Stimulated activated naive CD8-positive, alpha-beta T cell treated with anti-CD3 and anti-CD28 coated beads, Interleukin-15, Interleukin-2, amounts not matched to agents 100 U/mL and 50 U/mL, for 24 hours (primary cell): ENCODE data around the gene SPTLC2.
"Not testable (repeated sequence)": the region's sequence is repeated elsewhere in the genome, so short reads cannot be mapped to it uniquely, and the experiment has no call there.

Source experiments
- ATAC-seq: fragments of 150-1000 bp; cut with Tn5 transposase; one replicate; pipeline ENCODE4 v1.10.0; 2021
- DNase-seq: peaks from one replicate; pipeline ENCODE4 v3.0.0; 2021

Gene SPTLC2

GRCh38 chr14:77547512-77548180, 68.8 kb downstream of the SPTLC2 start:
- DNase-seq (no peak), ATAC-seq (no peak)

DNA sequence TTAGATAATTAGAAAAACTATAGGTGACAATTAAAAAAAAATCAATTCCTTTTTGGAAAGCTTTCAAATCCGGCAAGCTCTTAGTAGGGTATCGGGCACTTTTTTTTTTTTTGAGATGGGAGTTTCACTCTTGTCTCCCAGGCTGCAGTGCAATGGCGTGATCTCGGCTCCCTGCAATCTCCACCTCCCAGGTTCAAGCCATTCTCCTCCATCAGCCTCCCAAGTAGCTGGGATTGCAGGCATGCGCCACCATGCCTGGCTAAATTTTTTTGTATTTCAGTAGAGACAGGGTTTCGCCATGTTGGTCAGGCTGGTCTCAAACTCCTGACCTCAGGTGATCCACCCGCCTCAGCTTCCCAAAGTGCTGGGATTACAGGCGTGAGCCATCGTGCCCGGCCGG, 71.3 kb downstream of the SPTLC2 start:
- DNase-seq: not testable (repeated sequence)

GRCh38 chr14:77544571-77544970, 71.9 kb downstream of the SPTLC2 start:
- DNase-seq: no peak
- ATAC-seq: no peak

More for the DNA sequence above, 71.3 kb downstream of the SPTLC2 start:
- not testable (repeated sequence) for ATAC-seq

GRCh38 chr14:77543637-77544334, 72.7 kb downstream of the SPTLC2 start:
- DNase-seq (no peak), ATAC-seq (no peak)

GRCh38 chr14:77543240-77543551, 73.2 kb downstream of the SPTLC2 start:
- DNase-seq: no peak
- no peak for ATAC-seq

- no peak for ATAC-seq
- no peak for DNase-seq
Observed at GRCh38 chr14:77542421-77543239, 73.8 kb downstream of the SPTLC2 start.

DNA sequence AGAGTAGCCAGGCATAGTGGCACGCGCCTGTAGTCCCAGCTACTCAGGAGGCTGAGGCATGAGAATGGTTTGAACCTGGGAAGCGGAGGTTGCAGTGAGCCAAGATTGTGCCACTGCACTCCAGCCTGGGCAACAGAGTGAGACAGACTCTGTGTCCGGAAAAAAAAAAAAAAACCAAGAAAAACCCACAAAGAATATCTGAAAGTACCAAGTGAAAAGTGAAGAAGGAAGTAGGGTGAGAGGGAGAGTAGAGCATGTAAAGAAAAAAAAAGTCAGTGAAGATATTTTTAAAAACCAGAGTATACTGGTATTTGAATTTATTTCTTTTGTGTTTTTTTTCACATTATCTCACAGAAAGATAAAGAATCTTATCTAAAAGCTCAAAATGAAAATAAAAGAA, 74.5 kb downstream of the SPTLC2 start:
- no peak for ATAC-seq

DNA sequence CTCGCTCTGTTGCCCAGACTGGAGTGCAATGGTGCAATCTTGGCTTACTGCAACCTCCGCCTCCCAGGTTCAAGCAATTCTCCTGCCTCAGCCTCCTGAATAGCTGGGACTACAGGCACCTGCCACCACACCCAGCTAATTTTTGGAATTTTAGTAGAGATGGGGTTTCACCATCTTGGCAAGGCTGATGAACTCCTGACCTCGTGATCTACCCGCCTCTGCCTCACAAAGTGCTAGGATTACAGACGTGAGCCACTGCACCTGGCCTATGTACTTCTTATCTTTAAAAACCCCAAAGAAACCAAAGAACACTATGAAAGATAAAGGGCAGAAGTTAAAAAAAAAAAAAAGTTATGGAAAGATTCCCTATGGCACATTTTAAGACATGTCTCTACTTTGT, 79.5 kb downstream of the SPTLC2 start:
- DNase-seq: not testable (repeated sequence)

More for the DNA sequence above, 74.5 kb downstream of the SPTLC2 start:
- DNase-seq: no peak

DNA sequence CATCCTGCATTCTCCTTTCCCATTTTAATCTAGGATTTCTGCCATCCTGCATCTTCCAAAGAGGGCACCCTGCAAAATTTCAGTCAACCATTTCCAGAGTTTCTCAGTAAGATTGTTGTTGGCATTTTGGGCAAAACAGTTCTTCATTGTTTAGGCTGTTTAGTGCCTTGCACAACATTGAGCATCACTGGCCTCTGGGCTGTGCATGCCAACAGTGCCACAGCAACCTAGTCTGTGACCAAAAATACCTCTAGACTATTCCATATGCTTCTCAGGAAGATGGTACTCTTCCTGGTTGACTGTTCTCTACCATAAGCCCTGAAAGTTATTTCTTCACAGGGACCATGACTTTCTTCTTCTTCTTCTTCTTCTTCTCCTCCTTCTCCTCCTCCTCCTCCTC, 85.4 kb downstream of the SPTLC2 start:
- ATAC-seq (no peak), DNase-seq (no peak)

More for the DNA sequence above, 79.5 kb downstream of the SPTLC2 start:
- ATAC-seq: not testable (repeated sequence)

- no peak for DNase-seq
- ATAC-seq: no peak
Observed at GRCh38 chr14:77529963-77530362, 86.5 kb downstream of the SPTLC2 start.

DNA sequence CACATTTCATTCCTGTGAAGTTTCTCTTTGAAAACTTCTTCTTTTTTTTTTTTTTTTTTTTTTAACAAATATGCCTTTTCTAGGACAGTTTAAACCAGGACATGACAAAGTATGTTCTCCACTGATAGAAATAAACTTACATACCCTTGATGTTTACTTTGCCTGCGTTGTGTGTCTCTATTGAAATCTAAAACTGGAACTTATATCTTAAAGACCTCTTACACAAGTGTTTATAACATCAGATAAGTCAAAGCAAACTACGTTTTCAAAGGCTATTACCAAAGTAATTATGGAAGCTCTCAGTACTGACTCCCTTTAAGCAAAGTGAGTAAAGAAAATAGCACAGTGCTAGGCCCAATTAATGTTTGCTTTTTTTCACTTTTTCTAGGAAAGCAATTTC, 87.2 kb downstream of the SPTLC2 start:
- ATAC-seq: no peak
- no peak for DNase-seq

DNA sequence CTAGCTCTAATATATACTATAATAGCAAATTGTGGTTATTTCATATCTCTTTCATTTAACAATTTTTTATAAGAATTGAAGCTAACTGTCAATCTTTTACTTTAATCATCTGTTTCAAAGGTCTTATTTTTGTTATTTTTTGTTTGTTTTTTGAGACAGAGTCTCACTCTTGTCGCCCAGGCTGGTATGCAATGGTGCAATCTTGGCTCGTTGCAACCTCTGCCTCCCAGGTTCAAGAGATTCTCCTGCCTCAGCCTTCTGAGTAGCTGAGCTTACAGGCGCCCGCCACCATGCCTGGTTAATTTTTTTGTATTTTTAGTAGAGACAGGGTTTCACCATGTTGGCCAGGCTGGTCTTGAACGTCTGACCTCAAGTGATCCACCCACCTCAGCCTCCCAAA, 87.7 kb downstream of the SPTLC2 start:
- ATAC-seq, DNase-seq: not testable (repeated sequence)

DNA sequence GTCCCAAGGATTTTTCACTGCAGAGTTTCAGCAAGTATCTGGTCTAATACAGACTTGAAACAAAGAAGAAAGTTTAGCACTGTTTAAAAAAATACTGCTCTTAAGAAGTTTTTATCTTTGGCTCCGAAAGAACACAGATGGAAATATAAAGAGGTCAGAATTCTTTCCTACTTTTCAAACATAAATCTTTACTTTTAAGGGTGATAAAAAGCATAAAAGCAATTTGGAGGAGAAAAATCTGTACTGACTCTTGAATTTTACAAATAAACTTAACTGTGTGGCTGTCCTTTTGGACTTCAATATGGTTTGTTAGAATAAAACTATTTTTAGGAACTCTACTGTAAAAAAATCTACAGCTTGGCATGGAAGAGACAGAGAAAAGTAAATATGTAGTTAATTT, 90.2 kb downstream of the SPTLC2 start:
- ATAC-seq (no peak), DNase-seq (no peak)

DNA sequence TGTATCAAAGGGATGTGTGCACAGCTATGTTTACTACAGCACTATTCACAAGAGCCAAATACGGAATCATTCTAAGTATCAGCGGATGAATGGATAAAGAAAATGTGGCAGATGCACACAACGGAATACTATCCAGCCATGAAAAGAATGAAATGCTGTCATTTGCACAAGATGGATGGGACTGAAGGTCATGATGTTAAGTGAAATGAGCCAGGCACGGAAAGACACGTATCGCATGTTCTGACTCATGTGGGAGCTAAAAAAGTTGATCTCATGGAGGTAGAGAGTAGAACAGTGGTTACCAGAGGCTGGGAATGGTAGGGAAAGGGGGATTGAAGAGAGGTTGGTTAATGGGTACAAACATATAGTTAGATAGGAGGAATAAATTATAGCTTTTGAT, 91.9 kb downstream of the SPTLC2 start:
- no peak for ATAC-seq
- no peak for DNase-seq

DNA sequence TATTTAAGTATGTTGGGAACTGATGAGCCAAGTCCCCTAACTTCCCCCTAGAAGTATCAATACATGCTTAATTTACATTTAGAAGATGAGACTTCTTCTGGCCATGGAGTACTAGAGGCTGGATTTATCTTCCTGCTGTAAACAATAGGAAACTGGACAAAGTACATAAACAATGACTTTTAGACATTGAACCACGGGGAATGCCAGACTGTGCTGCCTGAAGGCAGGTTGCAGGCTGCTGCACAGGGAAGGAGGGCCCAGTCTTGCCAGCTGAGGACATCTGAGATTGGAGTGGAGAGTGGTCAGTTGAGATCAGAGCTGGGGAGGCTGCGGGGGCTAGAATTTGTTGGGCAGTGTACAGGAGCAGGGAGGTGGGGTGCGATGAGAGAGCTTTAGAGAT, 93.3 kb downstream of the SPTLC2 start:
- ATAC-seq (no peak), DNase-seq (no peak)

- no peak for ATAC-seq
- no peak for DNase-seq
Observed at GRCh38 chr14:77520555-77520954, 95.9 kb downstream of the SPTLC2 start.

- ATAC-seq: no peak
Observed at GRCh38 chr14:77516126-77516525, 100.3 kb downstream of the SPTLC2 start.

DNA sequence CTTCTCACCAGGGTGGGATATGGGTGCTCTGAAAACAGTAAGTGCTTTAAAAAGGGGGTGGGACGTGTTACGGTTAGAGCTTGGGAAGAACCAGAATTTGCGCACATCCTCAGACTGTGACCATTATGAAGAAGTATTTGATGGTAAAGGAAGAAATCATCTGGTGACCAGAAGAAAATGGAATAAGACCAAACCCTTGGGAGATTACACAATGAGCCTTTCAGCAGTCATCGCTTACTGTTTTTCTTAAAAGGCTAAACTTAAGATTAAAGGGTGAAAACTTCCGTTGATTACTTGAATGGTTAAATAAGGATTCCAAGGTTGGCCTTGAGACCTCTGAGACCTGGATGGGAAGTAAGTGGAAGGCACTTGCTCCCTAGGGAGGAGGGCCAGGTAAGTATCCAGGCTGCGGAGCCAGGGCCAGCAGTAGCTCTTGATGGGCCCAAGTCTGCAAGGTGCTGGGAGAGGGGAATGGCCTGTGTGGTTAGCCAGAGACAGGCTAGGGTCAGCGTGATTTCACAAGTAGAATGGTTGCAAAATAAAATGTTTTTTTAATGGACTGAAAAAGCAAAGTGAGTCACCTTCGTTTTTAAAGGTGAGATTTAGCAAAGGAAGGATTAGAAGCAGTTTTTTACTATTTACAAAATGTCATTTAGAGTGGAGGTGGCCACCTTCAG, 104.8 kb downstream of the SPTLC2 start:
- ATAC-seq (no peak), DNase-seq (no peak)

More at GRCh38 chr14:77516126-77516525, 100.3 kb downstream of the SPTLC2 start:
- no peak for DNase-seq

DNA sequence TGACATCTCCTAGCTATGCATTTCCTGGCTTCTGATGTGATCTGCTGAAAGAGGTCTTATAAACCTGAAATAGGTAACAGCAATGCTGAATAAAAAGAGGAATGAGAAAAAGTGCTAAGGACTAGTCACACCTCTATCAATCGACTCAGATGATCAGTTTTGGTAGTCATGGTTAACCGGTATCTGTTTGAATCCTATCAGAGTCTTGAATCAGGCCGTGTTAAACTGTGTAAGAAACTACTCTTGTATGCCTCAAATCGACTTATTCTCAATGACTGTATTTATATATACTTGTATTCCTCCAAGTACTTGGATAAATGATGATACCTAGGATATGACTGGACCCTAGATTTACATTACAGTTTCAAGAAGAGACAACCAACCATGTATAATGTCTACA, 107.1 kb downstream of the SPTLC2 start:
- ATAC-seq: no peak
- no peak for DNase-seq

- no peak for DNase-seq
Observed at GRCh38 chr14:77508876-77509275, 107.6 kb downstream of the SPTLC2 start.

DNA sequence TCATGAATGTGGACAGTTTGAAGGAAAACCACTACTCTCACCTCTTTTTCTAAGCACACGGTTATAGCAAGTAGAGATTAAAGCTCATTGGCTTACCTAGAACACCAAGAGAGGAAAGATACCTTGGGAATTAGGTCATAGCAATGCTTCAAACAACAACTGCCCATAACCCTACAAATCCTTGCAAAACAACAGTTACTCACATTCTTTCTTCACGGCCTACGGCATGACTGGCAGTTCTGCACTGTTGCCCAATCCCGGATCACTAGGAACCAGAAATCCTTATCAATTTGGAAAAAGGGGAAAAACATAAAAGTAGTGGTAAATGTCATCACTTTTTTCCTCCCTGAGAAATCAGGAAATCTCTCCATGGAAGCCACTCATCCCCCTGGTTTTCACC, 108.2 kb downstream of the SPTLC2 start:
- no peak for ATAC-seq
- DNase-seq: no peak

More at GRCh38 chr14:77508876-77509275, 107.6 kb downstream of the SPTLC2 start:
- ATAC-seq: no peak

GRCh38 chr14:77507762-77508161, 108.7 kb downstream of the SPTLC2 start:
- ATAC-seq (no peak), DNase-seq (no peak)
